ENCODE measurements around the gene ENO1.
A peak's percentile ranks its signal among the peaks of the same experiment; 100 is the strongest.

ENO1 gene

GRCh38 chr1:8870103-8870502 is 8.4 kb downstream of the ENO1 start:
- DNase-seq = no peak

DNA sequence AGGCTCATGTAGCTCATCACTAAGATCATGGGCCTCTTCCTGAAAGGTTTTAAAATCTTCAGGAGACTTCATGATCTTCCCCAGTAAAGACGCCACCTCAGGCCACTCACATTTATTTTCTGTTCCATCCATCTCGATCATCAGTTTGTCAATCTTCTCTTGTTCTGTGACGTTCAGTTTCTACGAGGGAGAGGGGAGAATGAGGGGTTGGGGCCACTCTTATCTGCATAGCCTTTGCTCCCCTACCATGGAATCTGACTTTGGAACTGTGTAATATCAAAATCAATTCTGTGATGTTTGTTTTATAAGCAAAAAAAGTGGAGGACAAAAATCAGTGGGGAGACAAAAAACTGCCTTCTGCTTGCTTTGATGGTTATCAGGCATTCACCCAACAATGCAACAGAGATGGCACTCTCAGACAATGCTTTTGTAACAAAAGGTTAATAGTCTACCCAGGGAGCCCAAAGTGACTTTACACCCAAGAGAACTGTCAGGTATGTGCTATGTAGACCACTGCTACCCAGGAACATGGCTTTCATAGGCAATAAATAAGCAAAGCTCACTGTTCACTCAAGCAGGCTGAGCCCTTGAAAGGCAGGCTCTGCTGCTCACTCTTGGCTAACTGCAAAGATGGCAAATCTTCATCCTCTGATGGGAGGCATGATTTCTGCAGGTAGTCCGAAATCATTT is 10.5 kb downstream of the ENO1 start:
- DNase-seq = no peak

- DNase-seq = no peak
These were observed 11.6 kb downstream of the ENO1 start for GRCh38 chr1:8866792-8867415.

DNA sequence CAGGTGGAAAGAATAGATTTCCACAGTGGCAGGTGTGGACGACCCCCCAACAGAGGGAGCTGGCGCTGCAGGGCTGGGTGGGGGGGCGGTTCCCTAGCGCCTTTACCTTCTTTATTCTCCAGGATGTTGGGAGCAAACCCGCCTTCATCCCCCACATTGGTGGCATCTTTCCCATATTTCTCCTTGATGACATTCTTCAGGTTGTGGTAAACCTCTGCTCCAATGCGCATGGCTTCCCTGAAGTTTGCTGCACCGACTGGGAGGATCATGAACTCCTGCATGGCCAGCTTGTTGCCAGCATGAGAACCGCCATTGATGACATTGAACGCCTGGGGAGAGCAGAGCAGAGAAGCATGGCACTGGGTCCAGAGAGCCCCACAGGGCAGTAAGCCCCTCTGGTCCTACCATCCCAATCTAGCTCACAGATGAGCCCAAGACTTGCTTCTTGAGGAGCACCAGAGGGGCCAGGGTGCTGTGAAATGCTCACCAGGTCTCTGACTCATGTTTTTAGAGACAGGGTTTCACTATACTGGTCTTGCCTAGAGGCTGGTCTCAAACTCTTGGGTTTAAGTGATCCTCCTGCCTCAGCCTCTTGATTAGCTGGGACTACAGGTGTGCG is 12.2 kb downstream of the ENO1 start:
- no peak for DNase-seq

- no peak for DNase-seq
These were observed 13.7 kb downstream of the ENO1 start for GRCh38 chr1:8864713-8865344.

DNA sequence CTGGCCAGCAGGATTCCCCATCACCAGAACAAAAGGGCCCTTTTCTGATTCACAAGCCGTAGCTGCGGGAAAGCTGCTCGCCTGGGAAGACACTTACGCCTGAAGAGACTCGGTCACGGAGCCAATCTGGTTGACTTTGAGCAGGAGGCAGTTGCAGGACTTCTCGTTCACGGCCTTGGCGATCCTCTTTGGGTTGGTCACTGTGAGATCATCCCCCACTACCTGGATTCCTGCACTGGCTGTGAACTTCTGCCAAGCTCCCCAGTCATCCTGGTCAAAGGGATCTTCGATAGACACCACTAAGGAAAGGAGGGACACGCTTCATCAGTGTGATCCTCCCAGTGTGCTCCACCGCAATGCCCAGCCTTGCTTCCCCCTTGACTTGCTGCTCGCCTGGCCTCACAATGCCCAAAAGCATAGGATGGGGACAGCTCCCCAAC is 14.7 kb downstream of the ENO1 start:
- DNase-seq = no peak

DNA sequence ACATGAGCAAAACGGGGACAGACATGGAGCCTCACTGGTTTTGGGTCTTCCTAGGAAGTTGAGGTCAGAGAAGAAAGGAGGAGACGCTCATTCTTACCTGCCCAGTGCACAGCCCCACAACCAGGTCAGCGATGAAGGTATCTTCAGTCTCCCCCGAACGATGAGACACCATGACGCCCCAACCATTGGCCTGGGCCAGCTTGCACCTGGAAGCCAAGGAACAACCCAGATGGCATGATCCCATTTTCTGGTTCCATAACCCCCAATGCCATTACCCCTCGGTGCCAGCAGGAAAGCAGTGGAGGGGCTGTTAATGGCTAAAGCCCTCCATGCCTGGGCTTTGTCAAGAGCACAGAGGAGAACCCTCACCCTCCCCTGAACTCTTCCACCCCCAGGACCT is 15.3 kb downstream of the ENO1 start:
- DNase-seq = no peak

- peak; percentile 21 for DNase-seq
These were observed 16.0 kb downstream of the ENO1 start for GRCh38 chr1:8862528-8862927.

GRCh38 chr1:8860738-8861516 is 17.6 kb downstream of the ENO1 start:
- DNase-seq = no peak

DNA sequence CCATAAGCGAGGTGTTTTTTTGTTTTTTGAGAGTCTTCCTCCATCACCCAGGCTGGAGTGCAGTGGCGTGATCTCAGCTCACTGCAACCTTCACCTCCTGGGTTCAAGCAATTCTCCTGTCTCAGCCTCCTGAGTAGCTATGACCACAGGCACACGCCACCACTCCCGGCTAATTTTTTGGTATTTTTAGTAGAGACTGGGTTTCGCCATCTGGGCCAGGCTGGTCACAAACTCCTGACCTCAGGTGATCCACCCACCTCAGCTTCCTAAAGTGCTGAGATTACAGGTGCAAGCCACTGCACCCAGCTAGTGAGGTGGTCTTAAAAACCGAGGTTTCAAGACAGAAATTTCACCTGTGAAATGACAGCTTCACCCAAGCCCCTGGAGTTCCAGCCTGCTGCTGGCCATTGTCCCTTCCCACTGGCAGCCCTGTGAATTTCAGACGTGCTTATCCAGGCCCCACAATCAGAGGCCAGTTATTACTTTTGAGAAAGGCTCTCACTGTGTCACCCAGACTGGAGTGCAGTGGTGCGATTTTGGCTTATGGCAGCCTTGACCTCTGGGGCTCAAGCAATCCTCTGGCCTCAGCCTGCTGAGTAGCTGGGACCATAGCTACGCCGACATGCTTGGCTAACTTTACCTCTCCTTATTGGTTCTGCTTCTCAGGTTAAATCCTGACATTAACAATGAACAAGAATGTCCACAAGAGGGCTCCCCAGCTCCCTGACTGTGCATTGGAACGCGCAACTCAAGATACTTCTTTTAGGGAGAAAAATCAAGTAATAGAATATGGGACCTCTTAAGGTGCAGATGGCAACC is 19.4 kb downstream of the ENO1 start:
- peak; percentile 70 for DNase-seq

- peak; percentile 70 for DNase-seq
These were observed 20.3 kb downstream of the ENO1 start for GRCh38 chr1:8858112-8858668.

DNA sequence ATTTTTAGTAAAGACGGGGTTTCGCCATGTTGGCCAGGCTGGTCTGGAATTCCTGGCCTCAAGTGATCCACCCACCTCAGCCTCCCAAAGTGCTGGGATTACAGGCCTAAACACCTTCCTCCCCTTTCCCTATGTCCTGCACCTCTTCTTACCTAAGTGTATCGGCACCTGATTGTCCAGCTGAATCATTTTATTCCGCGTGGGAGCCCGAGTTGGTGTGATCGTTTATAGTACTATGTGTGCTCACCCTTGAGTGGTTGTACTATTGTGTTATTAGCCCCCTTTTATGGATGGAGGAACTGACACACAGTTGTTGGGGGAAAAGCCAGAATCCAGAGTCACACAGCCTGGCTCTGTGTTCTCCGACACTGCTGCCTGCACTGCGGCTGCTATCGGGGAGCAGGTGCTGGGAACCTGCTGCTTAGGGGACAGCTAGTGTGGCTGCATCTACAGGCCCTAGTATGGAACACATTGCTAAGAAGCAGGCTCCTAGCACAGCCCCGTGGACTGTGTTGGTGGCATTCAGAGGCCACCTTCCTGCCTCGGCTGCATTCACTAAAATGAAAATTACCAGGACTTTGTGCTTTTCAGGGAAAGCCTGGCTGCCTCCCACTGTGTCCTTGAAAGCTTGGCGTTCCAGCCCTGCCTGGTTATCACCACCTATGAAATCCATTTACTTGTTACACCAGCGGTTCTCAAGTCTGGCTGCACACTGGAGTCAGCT is 21.6 kb downstream of the ENO1 start:
- DNase-seq = no peak

DNA sequence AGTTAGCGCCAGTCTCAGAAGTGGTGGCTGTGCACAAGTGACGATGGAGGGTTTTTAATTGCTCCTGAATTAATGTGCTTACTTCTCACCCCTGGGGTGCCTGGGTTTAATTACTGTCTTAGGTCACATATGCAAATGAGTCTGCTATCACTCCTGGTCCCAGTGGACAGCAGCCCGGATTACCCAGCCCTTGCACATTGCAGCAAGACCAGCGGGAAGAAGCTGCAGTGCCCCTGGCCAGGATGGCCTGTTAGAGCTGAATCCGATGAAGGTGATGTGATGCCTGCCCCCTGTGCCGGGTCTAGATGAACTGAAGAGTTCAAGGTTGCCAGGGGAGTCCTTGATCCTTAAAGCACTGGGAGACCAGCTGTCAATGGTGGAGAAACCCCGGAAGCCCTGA is 24.2 kb downstream of the ENO1 start:
- DNase-seq = no peak

DNA sequence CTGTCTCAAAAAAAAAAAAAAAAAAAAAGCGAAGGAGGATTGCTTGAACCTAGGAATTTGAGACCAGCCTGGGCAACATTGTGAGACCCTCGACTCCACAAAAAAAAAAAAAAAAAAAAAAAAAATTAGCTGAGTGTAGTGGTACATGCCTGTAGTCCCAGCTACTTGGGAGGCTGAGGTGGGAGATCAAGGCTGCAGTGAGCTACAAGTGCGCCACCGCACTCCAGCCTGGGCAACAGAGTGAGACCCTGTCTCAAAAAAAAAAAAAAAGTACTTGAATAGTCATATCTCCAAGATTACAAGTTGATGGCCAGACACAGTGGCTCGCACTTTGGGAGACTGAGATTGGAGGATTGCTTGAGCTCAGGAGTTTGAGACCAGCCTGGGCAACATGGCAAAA is 27.4 kb downstream of the ENO1 start:
- no peak for DNase-seq

- DNase-seq = peak; percentile 90
These were observed 29.7 kb downstream of the ENO1 start for GRCh38 chr1:8848663-8849386.

- DNase-seq = no peak
These were observed 30.5 kb downstream of the ENO1 start for GRCh38 chr1:8847990-8848389.

DNA sequence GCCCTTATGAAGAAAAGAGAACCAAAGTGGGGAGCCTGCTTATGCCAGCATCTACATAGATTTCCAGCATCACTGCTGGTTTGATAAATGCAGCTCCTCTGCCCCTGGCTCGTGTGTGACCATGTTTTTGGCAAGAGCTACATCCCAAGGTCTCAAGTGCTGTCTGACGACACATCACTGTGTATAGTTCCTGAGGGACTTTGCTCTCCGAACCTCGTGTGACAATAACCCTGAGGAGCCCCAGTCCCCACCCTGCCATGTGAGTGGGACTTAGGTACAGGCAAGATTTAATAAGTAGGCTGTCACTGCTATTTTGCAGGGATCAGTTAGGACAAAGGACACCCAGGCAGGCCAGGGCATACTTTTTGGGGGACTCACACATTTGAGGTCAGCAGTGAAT is 32.2 kb downstream of the ENO1 start:
- DNase-seq = no peak

GRCh38 chr1:8845104-8846097 is 33.1 kb downstream of the ENO1 start:
- no peak for DNase-seq

DNA sequence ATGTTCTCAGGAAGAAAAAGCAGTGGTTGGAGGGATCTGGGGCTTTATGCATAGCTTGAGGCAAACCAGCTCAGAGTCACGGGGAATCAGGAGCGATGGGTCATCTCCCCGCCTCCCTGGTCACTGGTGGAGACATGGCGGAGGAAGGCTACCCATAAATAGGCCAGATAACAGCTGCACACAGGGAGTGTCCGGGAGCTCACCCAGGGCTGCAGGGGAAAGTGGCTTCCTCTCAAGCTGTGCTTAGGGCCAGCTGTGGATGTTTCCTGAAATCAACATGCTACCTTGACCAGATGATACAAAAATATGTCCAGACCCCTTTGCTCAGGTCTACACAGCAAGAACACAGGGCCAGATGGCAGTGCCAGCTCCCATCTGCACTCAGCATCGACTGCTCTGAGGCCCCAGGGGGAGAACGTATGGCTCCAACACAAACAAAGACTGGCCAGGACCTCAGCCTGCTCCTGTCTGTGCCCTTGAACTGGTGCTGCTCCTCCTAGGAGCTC is 33.9 kb downstream of the ENO1 start:
- no peak for DNase-seq
